CD14-positive monocyte (primary cell): ENCODE data around the gene IGDCC3. TPM values are rescaled to one million over a fixed set of nuclear protein-coding genes. Genes with fewer than 3 reads are reported as not detected.
A peak's percentile ranks its signal among the peaks of the same experiment; 100 is the strongest.

Experiments
- DNase-seq, 3 donors: peaks; one replicate each; pipeline ENCODE4 v3.0.0-alpha.2; 2011 to 2022
- H2AFZ ChIP-seq: 2 replicates; pipeline ENCODE4 v1.6.0; 2012; ENCODE audit warnings: mild to moderate bottlenecking, low read depth, low read length, inconsistent platforms; ENCODE audit not compliant: insufficient read depth, poor library complexity, severe bottlenecking
- H3K27ac ChIP-seq, 2 donors: 1 replicate in 1 of 2; 2 replicates in 1 of 2; pipeline ENCODE4 v1.5.1; 2012 to 2013; ENCODE audit warnings: low read length in 2 of 2, control low read depth in 1 of 2, inconsistent platforms in 1 of 2, low read depth in 1 of 2, mild to moderate bottlenecking in 1 of 2
- H3K27me3 ChIP-seq, 2 donors: one replicate each; pipeline versions ENCODE4 v1.6.0 to v1.6.1; 2011 to 2013; ENCODE audit warnings: low read length in 2 of 2; ENCODE audit not compliant: control insufficient read depth in 2 of 2, insufficient read depth in 2 of 2
- H3K36me3 ChIP-seq, 2 donors: replicated peaks in 1 of 2; 1 replicate in 1 of 2; 2 replicates in 1 of 2; pipeline versions ENCODE4 v1.5.1 to v1.6.1; 2012 to 2013; ENCODE audit warnings: low read length in 2 of 2, control low read depth in 1 of 2, inconsistent platforms in 1 of 2, mild to moderate bottlenecking in 1 of 2; ENCODE audit not compliant: insufficient read depth in 2 of 2, control insufficient read depth in 1 of 2
- H3K4me1 ChIP-seq, 2 donors: 1 replicate in 1 of 2; 2 replicates in 1 of 2; pipeline versions ENCODE4 v1.5.1 to v1.6.1; 2012 to 2013; ENCODE audit warnings: low read length in 2 of 2, control low read depth in 1 of 2, inconsistent platforms in 1 of 2, mild to moderate bottlenecking in 1 of 2, moderate library complexity in 1 of 2; ENCODE audit not compliant: insufficient read depth in 2 of 2, control insufficient read depth in 1 of 2
- H3K4me2 ChIP-seq: replicated peaks from 2 replicates; pipeline ENCODE3; 2012; ENCODE audit warnings: low read length, moderate library complexity, mild to moderate bottlenecking; ENCODE audit not compliant: poor library complexity, severe bottlenecking; ENCODE audit errors: extremely low read depth
- H3K4me3 ChIP-seq, 3 experiments: fragments of 200-600 bp in 1 of 3; sonication (generic) in 1 of 3; replicated peaks in 1 of 3; 1 replicate in 2 of 3; 2 replicates in 1 of 3; pipeline ENCODE4 v1.5.1; 2011 to 2013; ENCODE audit warnings: low read length in 3 of 3, mild to moderate bottlenecking in 3 of 3, control low read depth in 2 of 3, low read depth in 2 of 3, inconsistent platforms in 1 of 3, moderate library complexity in 1 of 3
- H3K79me2 ChIP-seq: 2 replicates; pipeline ENCODE4 v1.6.0; 2012; ENCODE audit warnings: mild to moderate bottlenecking, control low read depth, inconsistent platforms, low read length, moderate library complexity; ENCODE audit not compliant: insufficient read depth
- H3K9ac ChIP-seq: 2 replicates; pipeline ENCODE4 v1.6.0; 2017; ENCODE audit warnings: low read length, mild to moderate bottlenecking; ENCODE audit not compliant: insufficient read depth, poor library complexity, severe bottlenecking
- H3K9me3 ChIP-seq, 2 donors: replicated peaks in 1 of 2; 1 replicate in 1 of 2; 2 replicates in 1 of 2; pipeline versions ENCODE4 v1.5.1 to v1.6.1; 2012 to 2013; ENCODE audit warnings: low read length in 2 of 2, control low read depth in 1 of 2; ENCODE audit not compliant: control insufficient read depth in 1 of 2, insufficient read depth in 1 of 2
- H4K20me1 ChIP-seq: 2 replicates; pipeline ENCODE4 v1.6.0; 2012; ENCODE audit warnings: mild to moderate bottlenecking, low read length, control low read depth, moderate library complexity; ENCODE audit not compliant: insufficient read depth
- H3K27ac Mint-ChIP-seq, 7 donors: one replicate each; pipeline ENCODE4 v1.8.0; 2020; ENCODE audit warnings: mild to moderate bottlenecking in 7 of 7, mixed read lengths in 7 of 7, moderate library complexity in 6 of 7, inconsistent platforms in 2 of 7
- H3K27me3 Mint-ChIP-seq, 3 donors: one replicate each; pipeline ENCODE4 v1.8.0; 2021 to 2022; ENCODE audit warnings: low read depth in 3 of 3, mild to moderate bottlenecking in 3 of 3, mixed read lengths in 3 of 3, moderate library complexity in 3 of 3, inconsistent platforms in 1 of 3
- H3K36me3 Mint-ChIP-seq, 2 donors: one replicate each; pipeline ENCODE4 v1.8.0; 2020; ENCODE audit warnings: mixed read lengths in 2 of 2, inconsistent platforms in 1 of 2, mild to moderate bottlenecking in 1 of 2
- H3K4me1 Mint-ChIP-seq: one replicate; pipeline ENCODE4 v1.8.0; 2020; ENCODE audit warnings: mild to moderate bottlenecking, mixed read lengths
- H3K4me3 Mint-ChIP-seq, 2 donors: one replicate each; pipeline ENCODE4 v1.8.0; 2020; ENCODE audit warnings: mild to moderate bottlenecking in 2 of 2, mixed read lengths in 2 of 2, moderate library complexity in 1 of 2
- H3K9me3 Mint-ChIP-seq, 7 donors: one replicate each; pipeline ENCODE4 v1.8.0; 2020 to 2022; ENCODE audit warnings: mixed read lengths in 7 of 7, mild to moderate bottlenecking in 6 of 7, moderate library complexity in 6 of 7, inconsistent platforms in 2 of 7
- WGBS: methylation state at CpG from one replicate; pipeline ENCODE4 v1.1.5; 2013; ENCODE audit warnings: missing lambda C conversion rate; ENCODE audit not compliant: insufficient coverage; 5-methylcytosine and 5-hydroxymethylcytosine counted together
- intact Hi-C, 2 donors: fragments of 100-400 bp; cut with micrococcal nuclease; formaldehyde crosslinking; loops; one replicate each; pipeline versions ENCODE4 v1.15.0 to v1.15.1; 2023
- polyA plus RNA-seq, 3 donors: library from polyadenylated mRNA; depleted of rRNA in 1 of 3; unstranded in 2 of 3; stranded (reverse) in 1 of 3; fragments of 300-500 nt in 2 of 3; fragments of >200 nt in 1 of 3; fragmentation: Illumina TruSeq in 2 of 3; gene quantifications; 1 replicate in 2 of 3; 2 replicates in 1 of 3; pipeline ENCODE4 v1.2.3, GENCODE V29; 2012 to 2021
- TF ChIP-seq, protein P1 (sequence below): fragments of 200-600 bp; IDR thresholded peaks from one replicate; pipeline ENCODE4 v1.8.0; 2022; ENCODE audit warnings: antibody characterized with exemption, mild to moderate bottlenecking

IGDCC3 gene
- polyA plus RNA-seq, 3 donors = not detected

DNA sequence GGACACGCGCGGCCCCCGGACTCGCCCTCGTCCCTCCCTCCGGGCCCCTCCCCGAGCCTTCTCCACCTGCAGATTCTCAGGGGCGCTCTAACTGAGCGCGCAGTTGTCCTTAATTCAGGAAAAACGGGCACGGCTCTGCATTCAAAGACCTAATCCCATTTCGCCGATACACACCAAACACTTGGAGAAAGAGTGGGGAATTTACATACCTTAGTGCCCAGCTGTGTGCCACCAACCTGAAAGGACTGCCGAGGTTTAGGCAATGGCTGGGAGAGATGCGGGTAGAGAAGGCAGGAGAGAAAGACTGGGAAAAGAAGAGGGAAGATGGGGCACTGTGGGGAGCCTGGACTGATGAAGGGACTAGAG lies 21.8 kb downstream of the IGDCC3 start:
- Histone ChIP-seq H3K27me3 (peaks cover 34 to 72% of the 10 kb centered on the region in 2 donors), H3K4me3 (peak overlapping the region in 1 of 3 experiments; percentile 28), H3K4me2 (peak overlapping the region; percentile 19), H3K9ac (no peak overlapping the region), H3K79me2 (no peaks in the 10 kb centered on the region), H4K20me1 (no peaks in the 10 kb centered on the region), H3K9me3 (peaks cover 4 to 39% of the 10 kb centered on the region in 2 donors), H3K4me1 (peaks cover 0 to 3% of the 10 kb centered on the region in 2 donors), H3K36me3 (no peaks in the 10 kb centered on the region), H2AFZ (no peak overlapping the region), H3K27ac (no peak overlapping the region)
- Mint-ChIP-seq H3K27me3 (peaks cover 51 to 60% (median 59%) of the 10 kb centered on the region in 3 donors), H3K4me3 (peak overlapping the region in 1 of 2 donors; percentile 87), H3K36me3 (peaks cover 0 to 4% of the 10 kb centered on the region in 2 donors), H3K4me1 (peaks cover 5% of the 10 kb centered on the region), H3K27ac (no peak overlapping the region), H3K9me3 (peaks cover 7 to 38% (median 34%) of the 10 kb centered on the region in 7 donors)
- TF ChIP-seq, protein P1, sequence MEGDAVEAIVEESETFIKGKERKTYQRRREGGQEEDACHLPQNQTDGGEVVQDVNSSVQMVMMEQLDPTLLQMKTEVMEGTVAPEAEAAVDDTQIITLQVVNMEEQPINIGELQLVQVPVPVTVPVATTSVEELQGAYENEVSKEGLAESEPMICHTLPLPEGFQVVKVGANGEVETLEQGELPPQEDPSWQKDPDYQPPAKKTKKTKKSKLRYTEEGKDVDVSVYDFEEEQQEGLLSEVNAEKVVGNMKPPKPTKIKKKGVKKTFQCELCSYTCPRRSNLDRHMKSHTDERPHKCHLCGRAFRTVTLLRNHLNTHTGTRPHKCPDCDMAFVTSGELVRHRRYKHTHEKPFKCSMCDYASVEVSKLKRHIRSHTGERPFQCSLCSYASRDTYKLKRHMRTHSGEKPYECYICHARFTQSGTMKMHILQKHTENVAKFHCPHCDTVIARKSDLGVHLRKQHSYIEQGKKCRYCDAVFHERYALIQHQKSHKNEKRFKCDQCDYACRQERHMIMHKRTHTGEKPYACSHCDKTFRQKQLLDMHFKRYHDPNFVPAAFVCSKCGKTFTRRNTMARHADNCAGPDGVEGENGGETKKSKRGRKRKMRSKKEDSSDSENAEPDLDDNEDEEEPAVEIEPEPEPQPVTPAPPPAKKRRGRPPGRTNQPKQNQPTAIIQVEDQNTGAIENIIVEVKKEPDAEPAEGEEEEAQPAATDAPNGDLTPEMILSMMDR = no peak
- DNase-seq = no peak
- 14% methylated on average over 10 of the region's 17 CpGs for WGBS
- intact Hi-C loops = no loop called here

GRCh38 chr15:65355173-65355987 lies 22.4 kb downstream of the IGDCC3 start:
- H3K9me3 Mint-ChIP-seq = peaks cover 7 to 42% (median 36%) of the 10 kb centered on the region in 7 donors
- Histone ChIP-seq H3K79me2 (no peaks in the 10 kb centered on the region), H3K4me3 (peak overlapping the region in 1 of 3 experiments; percentile 28), H3K27me3 (peaks cover 34 to 70% of the 10 kb centered on the region in 2 donors), H3K4me2 (peak overlapping the region; percentile 19), H3K36me3 (no peaks in the 10 kb centered on the region), H3K4me1 (peaks cover 0 to 3% of the 10 kb centered on the region in 2 donors), H2AFZ (no peak overlapping the region), H3K9ac (no peak overlapping the region), H3K27ac (no peak overlapping the region), H3K9me3 (peaks cover 4 to 39% of the 10 kb centered on the region in 2 donors), H4K20me1 (no peaks in the 10 kb centered on the region)
- peaks cover 0 to 4% of the 10 kb centered on the region in 2 donors for H3K36me3 Mint-ChIP-seq
- 5% methylated on average over 71 of the region's 85 CpGs for WGBS
- peaks cover 49 to 65% (median 59%) of the 10 kb centered on the region in 3 donors for H3K27me3 Mint-ChIP-seq
- DNase-seq = no peak
- peaks cover 5% of the 10 kb centered on the region for H3K4me1 Mint-ChIP-seq
- H3K4me3 Mint-ChIP-seq = peak overlapping the region in 1 of 2 donors; percentile 87
- intact Hi-C loops = no loop called here
- TF ChIP-seq, protein P1 = no peak
- H3K27ac Mint-ChIP-seq = no peak overlapping the region
